H1 (cell line): ENCODE data around the gene MBNL2. TPM values are rescaled to one million over a fixed set of nuclear protein-coding genes. Genes with fewer than 3 reads are reported as not detected.

Experiments used
- CTBP2 ChIP-seq: IDR thresholded peaks from 2 replicates; pipeline ENCODE4 v1.7.0; 2011; ENCODE audit warnings: borderline replicate concordance, mild to moderate bottlenecking, moderate library complexity, mixed read lengths, low read length; ENCODE audit not compliant: insufficient read depth, insufficient read length
- HDAC2 ChIP-seq, 2 experiments: fragments of 300-600 bp in 1 of 2; sonication (generic) in 1 of 2; IDR thresholded peaks; 2 replicates each; pipeline ENCODE4 v1.6.1; 2011 to 2012; ENCODE audit warnings: low read depth in 2 of 2, low read length in 2 of 2, mild to moderate bottlenecking in 2 of 2, moderate library complexity in 2 of 2, borderline replicate concordance in 1 of 2, inconsistent platforms in 1 of 2
- polyA plus RNA-seq, 7 experiments: library from polyadenylated mRNA; depleted of rRNA in 3 of 7; stranded (reverse) in 5 of 7; unstranded in 2 of 7; fragments of >200 nt in 5 of 7; fragments of 200-250 nt in 2 of 7; gene quantifications; 1 replicate in 5 of 7; 2 replicates in 1 of 7; 4 replicates in 1 of 7; pipeline versions ENCODE4 v1.2.1 to v1.2.3, GENCODE V29; 2011 to 2013; ENCODE audit warnings: missing spikeins in 2 of 7, mixed read lengths in 2 of 7
- total RNA-seq: library from RNA; stranded (reverse); fragmentation: NEBNext Ultra II Directional; extraction: Animal tissue kit (Norgen Biotek cat#: 25700); gene quantifications from 2 replicates; pipeline ENCODE4 v1.2.1, GENCODE V29; 2021
- TF ChIP-seq, protein P1 (sequence below), 3 experiments: IDR thresholded peaks; 1 replicate in 2 of 3; 2 replicates in 1 of 3; pipeline versions ENCODE4 v1.5.1 to v1.6.1; 2011; ENCODE audit warnings: low read length in 3 of 3, mild to moderate bottlenecking in 3 of 3, inconsistent platforms in 2 of 3, low read depth in 1 of 3, moderate library complexity in 1 of 3; ENCODE audit not compliant: insufficient read depth in 1 of 3; ENCODE audit errors: control extremely low read depth in 1 of 3

MBNL2 gene
- total and polyA plus RNA-seq, 2 of the 8 experiments (the other 6 are each of a cell fraction or from before 2014, with no cell fraction given), result 1.0 to 2.6 TPM

DNA sequence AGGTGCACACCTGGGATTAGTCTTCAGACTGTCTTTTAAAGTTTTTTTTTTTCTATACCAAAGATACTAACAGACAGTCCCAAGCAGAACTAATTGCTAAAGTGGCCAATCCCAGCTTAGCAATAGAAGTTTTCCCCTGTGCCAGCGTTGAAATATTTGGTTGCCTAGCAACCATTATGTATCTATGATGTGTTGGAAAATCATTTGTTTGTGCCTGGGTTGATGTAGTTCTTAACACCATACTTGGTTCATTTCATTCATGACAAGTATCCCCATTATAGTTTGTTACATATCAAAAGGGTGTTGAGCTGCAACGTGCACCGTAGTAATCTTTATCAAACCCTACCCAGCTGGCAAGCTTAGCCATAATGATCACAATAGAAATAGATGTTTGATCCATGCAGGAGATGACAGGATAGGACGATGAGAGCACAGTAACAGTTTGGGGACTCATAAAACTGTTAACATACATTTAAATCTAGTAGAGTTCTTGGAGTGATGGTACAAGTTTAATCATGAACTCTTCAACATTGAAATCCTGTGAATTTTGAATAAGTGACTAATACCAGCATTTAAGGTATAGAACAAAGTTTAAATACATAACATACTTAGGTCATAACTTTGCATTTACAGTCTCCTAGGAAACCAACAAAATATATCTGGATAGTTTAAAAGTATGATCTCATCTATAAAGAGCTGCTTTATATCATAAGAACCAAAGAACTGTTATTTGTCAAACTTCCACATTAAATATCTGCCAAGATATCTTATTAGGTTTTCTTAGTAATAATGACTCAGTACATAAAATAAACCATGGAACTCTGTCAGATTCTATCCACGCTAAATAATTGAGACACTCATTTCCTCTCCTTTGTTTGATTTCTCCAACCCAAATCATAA lies 73.4 kb downstream of the MBNL2 start (continued):
- TF ChIP-seq CTBP2 (no peak), HDAC2 (IDR thresholded peaks at IDR 0.05; ENCODE audit: borderline replicate concordance in 1 of 2, low read depth in 2 of 2, low read length in 2 of 2) (no peak)
- TF ChIP-seq, protein P1, sequence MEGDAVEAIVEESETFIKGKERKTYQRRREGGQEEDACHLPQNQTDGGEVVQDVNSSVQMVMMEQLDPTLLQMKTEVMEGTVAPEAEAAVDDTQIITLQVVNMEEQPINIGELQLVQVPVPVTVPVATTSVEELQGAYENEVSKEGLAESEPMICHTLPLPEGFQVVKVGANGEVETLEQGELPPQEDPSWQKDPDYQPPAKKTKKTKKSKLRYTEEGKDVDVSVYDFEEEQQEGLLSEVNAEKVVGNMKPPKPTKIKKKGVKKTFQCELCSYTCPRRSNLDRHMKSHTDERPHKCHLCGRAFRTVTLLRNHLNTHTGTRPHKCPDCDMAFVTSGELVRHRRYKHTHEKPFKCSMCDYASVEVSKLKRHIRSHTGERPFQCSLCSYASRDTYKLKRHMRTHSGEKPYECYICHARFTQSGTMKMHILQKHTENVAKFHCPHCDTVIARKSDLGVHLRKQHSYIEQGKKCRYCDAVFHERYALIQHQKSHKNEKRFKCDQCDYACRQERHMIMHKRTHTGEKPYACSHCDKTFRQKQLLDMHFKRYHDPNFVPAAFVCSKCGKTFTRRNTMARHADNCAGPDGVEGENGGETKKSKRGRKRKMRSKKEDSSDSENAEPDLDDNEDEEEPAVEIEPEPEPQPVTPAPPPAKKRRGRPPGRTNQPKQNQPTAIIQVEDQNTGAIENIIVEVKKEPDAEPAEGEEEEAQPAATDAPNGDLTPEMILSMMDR (IDR thresholded peaks at IDR 0.05; ENCODE audit: control extremely low read depth in 1 of 3, insufficient read depth in 1 of 3, low read depth in 1 of 3, low read length in 3 of 3), result no peak
